CD4-positive, alpha-beta memory T cell (primary cell): Measurements from ENCODE around the gene CPPED1. TPM values are rescaled to one million over a fixed set of nuclear protein-coding genes. Genes with fewer than 3 reads are reported as not detected.

Source experiments
- CTCF ChIA-PET: fragments of 350-600 bp; sonication (Branson Sonifier 250); formaldehyde crosslinking; loops from one replicate; lab custom pipeline; 2021; ENCODE audit warnings: inconsistent platforms; ENCODE audit not compliant: partially characterized antibody; lab: Charles Lee
- POLR2A ChIA-PET: fragments of 350-600 bp; sonication (Branson Sonifier 250); formaldehyde crosslinking; loops from one replicate; lab custom pipeline; 2021; ENCODE audit not compliant: partially characterized antibody; lab: Charles Lee
- DNase-seq, 5 donors: peaks; one replicate each; pipeline versions ENCODE4 v3.0.0 to v3.0.0-alpha.2; 2020 to 2022; ENCODE audit warnings: mixed read lengths in 1 of 5
- H3K27ac ChIP-seq: one replicate; pipeline ENCODE4 v1.7.0; 2013; ENCODE audit warnings: low read depth, low read length
- H3K27me3 ChIP-seq: 2 replicates; pipeline ENCODE4 v1.7.0; 2013; ENCODE audit warnings: mild to moderate bottlenecking, low read length, moderate library complexity; ENCODE audit not compliant: insufficient read depth
- H3K36me3 ChIP-seq: 2 replicates; pipeline ENCODE4 v1.7.0; 2013; ENCODE audit warnings: mild to moderate bottlenecking, low read length, moderate library complexity; ENCODE audit not compliant: insufficient read depth
- H3K4me1 ChIP-seq: 2 replicates; pipeline ENCODE4 v1.7.0; 2013; ENCODE audit warnings: mild to moderate bottlenecking, low read length, moderate library complexity; ENCODE audit not compliant: insufficient read depth
- H3K4me3 ChIP-seq, 2 donors: one replicate each; pipeline ENCODE4 v1.7.0; 2013; ENCODE audit warnings: low read length in 2 of 2, mild to moderate bottlenecking in 1 of 2
- H3K9me3 ChIP-seq, 2 donors: one replicate each; pipeline ENCODE4 v1.7.0; 2013; ENCODE audit warnings: low read length in 2 of 2, control low read depth in 1 of 2; ENCODE audit not compliant: control insufficient read depth in 1 of 2
- H3K27ac Mint-ChIP-seq, 7 donors: one replicate each; pipeline ENCODE4 v1.8.0; 2020 to 2021; ENCODE audit warnings: mixed read lengths in 7 of 7, mild to moderate bottlenecking in 6 of 7, inconsistent platforms in 3 of 7, moderate library complexity in 3 of 7
- H3K27me3 Mint-ChIP-seq, 2 donors: one replicate each; pipeline ENCODE4 v1.8.0; 2020 to 2021; ENCODE audit warnings: mixed read lengths in 2 of 2
- H3K36me3 Mint-ChIP-seq, 2 donors: one replicate each; pipeline ENCODE4 v1.8.0; 2020 to 2021; ENCODE audit warnings: mixed read lengths in 2 of 2, inconsistent platforms in 1 of 2, mild to moderate bottlenecking in 1 of 2
- H3K4me1 Mint-ChIP-seq, 4 donors: one replicate each; pipeline ENCODE4 v1.8.0; 2020 to 2021; ENCODE audit warnings: mixed read lengths in 4 of 4, mild to moderate bottlenecking in 1 of 4
- H3K4me3 Mint-ChIP-seq, 8 donors: one replicate each; pipeline ENCODE4 v1.8.0; 2020 to 2021; ENCODE audit warnings: mixed read lengths in 8 of 8, mild to moderate bottlenecking in 7 of 8, moderate library complexity in 6 of 8, inconsistent platforms in 3 of 8
- H3K9me3 Mint-ChIP-seq, 8 donors: one replicate each; pipeline ENCODE4 v1.8.0; 2020 to 2021; ENCODE audit warnings: mixed read lengths in 8 of 8, mild to moderate bottlenecking in 5 of 8, inconsistent platforms in 3 of 8, moderate library complexity in 1 of 8
- intact Hi-C: fragments of 100-400 bp; cut with micrococcal nuclease; formaldehyde crosslinking; loops from one replicate; pipeline ENCODE4 v1.15.1; 2023
- polyA plus RNA-seq, 2 donors: library from polyadenylated mRNA; unstranded; fragments of 300-500 nt; fragmentation: Illumina TruSeq; gene quantifications; one replicate each; pipeline ENCODE4 v1.2.3, GENCODE V29; 2021
- total RNA-seq, 2 experiments: library from RNA; stranded (reverse); gene quantifications; one replicate each; pipeline ENCODE4 v1.2.3, GENCODE V29; 2021

The CPPED1 gene
- total and polyA plus RNA-seq, 4 experiments from 2014 or later: 7.6 to 12.2 (median 8.9) TPM

DNA sequence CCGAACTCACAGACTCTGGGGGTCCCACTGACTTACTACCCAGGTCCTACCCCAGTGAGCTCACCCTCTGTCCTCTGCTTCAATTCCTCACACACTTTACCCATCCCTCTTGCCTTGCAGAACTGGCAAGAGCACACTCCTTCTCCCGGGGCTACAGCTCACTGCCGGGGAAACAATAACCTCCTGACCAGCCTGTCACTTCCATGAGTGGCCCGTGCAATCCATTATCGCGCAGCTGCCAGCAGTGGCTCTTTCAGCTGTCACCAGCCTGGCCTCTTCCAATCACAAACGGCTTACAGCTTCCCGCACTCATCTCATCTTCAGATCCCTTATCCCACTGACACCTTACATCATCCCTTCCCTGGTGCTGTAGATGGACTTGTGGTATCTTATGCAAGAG is 79.5 kb downstream of the CPPED1 start:
- intact Hi-C loops: no loop called here
- no peak overlapping the region for H3K27ac ChIP-seq
- Mint-ChIP-seq H3K4me3 (no peak overlapping the region), H3K27ac (no peak overlapping the region), H3K27me3 (no peaks in the 10 kb centered on the region), H3K36me3 (peaks cover 21 to 22% of the 10 kb centered on the region in 2 donors), H3K4me1 (peaks cover 0 to 2% (median under 1%) of the 10 kb centered on the region in 4 donors), H3K9me3 (peaks cover 0 to 2% (median under 1%) of the 10 kb centered on the region in 8 donors)
- no peak for DNase-seq
- no peaks in the 10 kb centered on the region for H3K36me3 ChIP-seq
- no peaks in the 10 kb centered on the region for H3K27me3 ChIP-seq
- H3K4me1 ChIP-seq: no peaks in the 10 kb centered on the region
- ChIA-PET POLR2A (no interaction called here), CTCF (no interaction called here)
- no peak overlapping the region for H3K4me3 ChIP-seq
- no peaks in the 10 kb centered on the region for H3K9me3 ChIP-seq

DNA sequence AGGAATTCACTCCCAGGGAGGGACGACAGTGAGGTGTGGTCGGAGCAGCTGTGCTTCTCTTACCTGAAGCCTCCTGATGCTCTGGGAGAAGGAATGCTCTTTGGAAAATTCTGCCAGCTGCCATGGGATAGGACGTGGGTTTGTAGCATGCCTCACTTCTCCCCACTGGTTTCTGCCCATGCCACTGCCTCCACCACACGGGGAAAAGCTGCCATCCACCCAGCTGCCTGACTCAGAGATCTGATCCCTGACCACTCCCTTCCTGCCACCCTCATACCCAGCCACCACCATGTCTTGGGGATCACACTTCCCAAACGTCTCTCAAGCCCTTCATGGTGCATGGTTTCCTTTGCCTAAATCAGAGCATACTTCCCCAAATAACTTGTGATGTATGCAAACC is 80.0 kb downstream of the CPPED1 start:
- Mint-ChIP-seq H3K27me3 (no peaks in the 10 kb centered on the region), H3K4me1 (peaks cover 0 to 1% (median under 1%) of the 10 kb centered on the region in 4 donors), H3K4me3 (no peak overlapping the region), H3K27ac (no peak overlapping the region), H3K9me3 (peaks cover 0 to 8% (median 2%) of the 10 kb centered on the region in 8 donors), H3K36me3 (peaks cover 25 to 26% of the 10 kb centered on the region in 2 donors)
- intact Hi-C loops: no loop called here
- no peaks in the 10 kb centered on the region for H3K36me3 ChIP-seq
- POLR2A ChIA-PET: no interaction called here
- H3K4me1 ChIP-seq: no peaks in the 10 kb centered on the region
- H3K27me3 ChIP-seq: no peaks in the 10 kb centered on the region
- no peak overlapping the region for H3K4me3 ChIP-seq
- no peak overlapping the region for H3K27ac ChIP-seq
- H3K9me3 ChIP-seq: no peaks in the 10 kb centered on the region
- no peak for DNase-seq
- CTCF ChIA-PET: no interaction called here

- H3K27me3 ChIP-seq: no peaks in the 10 kb centered on the region
- H3K27me3 Mint-ChIP-seq: no peaks in the 10 kb centered on the region
- no peak overlapping the region for H3K27ac ChIP-seq
- POLR2A ChIA-PET: no interaction called here
- peaks cover 20 to 26% of the 10 kb centered on the region in 2 donors for H3K36me3 Mint-ChIP-seq
- no peak for DNase-seq
- H3K27ac Mint-ChIP-seq: no peak overlapping the region
- H3K4me3 Mint-ChIP-seq: no peak overlapping the region
- intact Hi-C loops: no loop called here
- H3K4me1 Mint-ChIP-seq: peaks cover 0 to 1% (median under 1%) of the 10 kb centered on the region in 4 donors
- CTCF ChIA-PET: no interaction called here
- H3K4me3 ChIP-seq: no peak overlapping the region
- H3K36me3 ChIP-seq: no peaks in the 10 kb centered on the region
- no peaks in the 10 kb centered on the region for H3K9me3 ChIP-seq
- peaks cover 0 to 8% (median 2%) of the 10 kb centered on the region in 8 donors for H3K9me3 Mint-ChIP-seq
- no peaks in the 10 kb centered on the region for H3K4me1 ChIP-seq
Observed at GRCh38 chr16:12721841-12722421, 81.8 kb downstream of the CPPED1 start.

DNA sequence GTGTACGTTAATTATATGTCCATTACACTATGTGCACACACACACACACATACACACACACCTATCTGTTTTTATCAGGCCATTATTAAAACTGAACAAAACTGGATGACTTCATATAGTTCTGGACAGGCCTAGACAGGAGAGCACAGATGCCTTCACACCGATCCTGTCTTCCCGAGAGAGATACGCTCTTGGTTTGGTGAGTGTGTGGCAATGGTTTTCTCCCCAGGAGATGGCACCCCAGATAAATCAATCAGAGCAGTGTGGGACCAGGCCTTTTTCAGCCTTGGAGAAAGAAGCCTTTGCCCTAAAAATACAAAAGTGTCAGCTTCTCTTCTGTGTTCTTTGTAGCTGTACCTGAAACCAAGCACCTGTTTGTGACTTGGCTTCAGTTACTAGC is 83.7 kb downstream of the CPPED1 start:
- CTCF ChIA-PET: no interaction called here
- intact Hi-C loops: no loop called here
- H3K36me3 Mint-ChIP-seq: peaks cover 33% of the 10 kb centered on the region in 2 donors
- peaks cover 0 to 14% (median 7%) of the 10 kb centered on the region in 8 donors for H3K9me3 Mint-ChIP-seq
- H3K4me3 ChIP-seq: no peak overlapping the region
- no peaks in the 10 kb centered on the region for H3K9me3 ChIP-seq
- no peaks in the 10 kb centered on the region for H3K27me3 ChIP-seq
- no peak for DNase-seq
- no peaks in the 10 kb centered on the region for H3K4me1 ChIP-seq
- H3K36me3 ChIP-seq: no peaks in the 10 kb centered on the region
- POLR2A ChIA-PET: no interaction called here
- H3K27ac Mint-ChIP-seq: no peak overlapping the region
- H3K4me3 Mint-ChIP-seq: no peak overlapping the region
- no peaks in the 10 kb centered on the region for H3K27me3 Mint-ChIP-seq
- peaks cover 0 to 1% (median 0%) of the 10 kb centered on the region in 4 donors for H3K4me1 Mint-ChIP-seq
- H3K27ac ChIP-seq: no peak overlapping the region

GRCh38 chr16:12716658-12717057 is 87.0 kb downstream of the CPPED1 start:
- no peak for DNase-seq
- H3K27ac ChIP-seq: no peak overlapping the region
- H3K4me3 ChIP-seq: no peak overlapping the region
- Mint-ChIP-seq H3K27me3 (no peaks in the 10 kb centered on the region), H3K4me1 (no peaks in the 10 kb centered on the region), H3K9me3 (peaks cover 0 to 21% (median 12%) of the 10 kb centered on the region in 8 donors), H3K36me3 (peaks cover 24 to 43% of the 10 kb centered on the region in 2 donors), H3K27ac (no peak overlapping the region), H3K4me3 (no peak overlapping the region)
- POLR2A ChIA-PET: no interaction called here
- intact Hi-C loops: no loop called here
- H3K27me3 ChIP-seq: no peaks in the 10 kb centered on the region
- H3K36me3 ChIP-seq: no peaks in the 10 kb centered on the region
- no peaks in the 10 kb centered on the region for H3K9me3 ChIP-seq
- CTCF ChIA-PET: no interaction called here
- H3K4me1 ChIP-seq: no peaks in the 10 kb centered on the region

DNA sequence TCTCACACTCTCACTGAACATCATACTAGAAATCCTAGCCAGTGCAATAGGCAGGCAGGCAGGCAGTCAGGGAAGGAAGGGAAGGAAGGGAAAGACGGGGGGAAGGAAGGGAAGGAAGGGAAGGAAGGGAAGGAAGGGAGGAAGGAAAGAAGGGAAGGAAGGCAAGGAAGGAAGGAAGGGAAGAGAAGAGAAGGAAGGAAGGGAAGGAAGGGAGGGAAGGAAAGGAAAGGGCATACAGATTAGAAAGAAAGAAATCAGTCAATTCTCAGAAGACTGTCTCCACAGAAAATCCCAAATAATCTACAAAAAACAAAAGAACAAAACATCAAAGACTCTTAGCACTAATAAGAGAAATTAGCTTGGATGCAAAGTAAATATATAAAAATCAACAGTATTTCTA is 93.9 kb downstream of the CPPED1 start:
- Mint-ChIP-seq H3K27ac (no peak overlapping the region), H3K4me1 (peaks cover 0 to 2% (median 0%) of the 10 kb centered on the region in 4 donors), H3K9me3 (peaks cover 0 to 6% (median 5%) of the 10 kb centered on the region in 8 donors), H3K4me3 (no peak overlapping the region), H3K27me3 (no peaks in the 10 kb centered on the region), H3K36me3 (peaks cover 0 to 23% of the 10 kb centered on the region in 2 donors)
- Histone ChIP-seq H3K9me3 (no peaks in the 10 kb centered on the region), H3K4me1 (no peaks in the 10 kb centered on the region), H3K27me3 (no peaks in the 10 kb centered on the region), H3K36me3 (no peaks in the 10 kb centered on the region), H3K27ac (no peak overlapping the region), H3K4me3 (no peak overlapping the region)
- ChIA-PET CTCF (no interaction called here), POLR2A (no interaction called here)
- DNase-seq: no peak
- intact Hi-C loops: no loop called here

DNA sequence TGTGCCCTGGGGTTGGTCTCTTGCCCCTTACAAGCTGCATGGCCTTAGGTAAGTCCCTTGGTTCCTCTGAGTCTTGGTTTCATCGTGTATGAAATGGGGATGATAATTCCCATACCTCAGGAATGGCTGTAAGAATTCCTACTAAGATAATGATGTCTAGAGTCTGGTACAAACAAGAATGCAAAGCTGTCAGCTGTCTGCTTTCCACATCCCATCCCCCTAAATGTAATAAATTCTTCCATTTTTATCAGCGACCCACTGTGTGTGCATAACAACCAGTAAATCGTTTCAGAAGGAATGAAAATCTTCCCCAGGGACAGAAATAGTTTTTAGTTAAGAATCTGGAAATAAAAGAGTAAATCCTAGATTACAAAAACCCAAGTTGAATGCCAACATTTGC is 95.4 kb downstream of the CPPED1 start:
- no peak overlapping the region for H3K27ac ChIP-seq
- H3K36me3 Mint-ChIP-seq: peaks cover 10 to 25% of the 10 kb centered on the region in 2 donors
- no peak overlapping the region for H3K4me3 ChIP-seq
- H3K4me1 ChIP-seq: no peaks in the 10 kb centered on the region
- no peak for DNase-seq
- no peaks in the 10 kb centered on the region for H3K9me3 ChIP-seq
- CTCF ChIA-PET: no interaction called here
- H3K36me3 ChIP-seq: no peaks in the 10 kb centered on the region
- no peak overlapping the region for H3K27ac Mint-ChIP-seq
- peaks cover 0 to 3% (median 0%) of the 10 kb centered on the region in 8 donors for H3K9me3 Mint-ChIP-seq
- POLR2A ChIA-PET: no interaction called here
- intact Hi-C loops: no loop called here
- no peaks in the 10 kb centered on the region for H3K27me3 ChIP-seq
- H3K4me1 Mint-ChIP-seq: peaks cover 0 to 2% (median 0%) of the 10 kb centered on the region in 4 donors
- no peak overlapping the region for H3K4me3 Mint-ChIP-seq
- no peaks in the 10 kb centered on the region for H3K27me3 Mint-ChIP-seq
